Keratinocyte (primary cell): ENCODE measurements around the gene TACC2. TPM values are rescaled to one million over a fixed set of nuclear protein-coding genes. Genes with fewer than 3 reads are reported as not detected.

Source experiments
- DNase-seq: peaks from one replicate; pipeline ENCODE4 v3.0.0-alpha.2; 2011; ENCODE audit warnings: low read depth, missing footprints, low spot score
- FAIRE-seq: peaks from 2 replicates; lab custom pipeline; 2011; peaks lifted over from hg19 to GRCh38; lab: Jason Lieb, UNC
- H2AFZ ChIP-seq: 2 replicates; pipeline ENCODE4 v1.6.0; 2012; ENCODE audit warnings: low read length, control low read depth, inconsistent platforms; ENCODE audit not compliant: control insufficient read depth
- H3K27ac ChIP-seq: 2 replicates; pipeline ENCODE4 v1.5.1; 2011; ENCODE audit warnings: low read length; ENCODE audit not compliant: control insufficient read depth, insufficient read depth
- H3K27me3 ChIP-seq: 3 replicates; pipeline ENCODE4 v1.6.0; 2011; ENCODE audit warnings: low read length; ENCODE audit not compliant: control insufficient read depth, insufficient read depth; ENCODE audit errors: extremely low read depth
- H3K36me3 ChIP-seq, 2 experiments: 2 replicates in 1 of 2; 3 replicates in 1 of 2; pipeline ENCODE4 v1.5.1; 2011; ENCODE audit warnings: low read length in 2 of 2, mild to moderate bottlenecking in 1 of 2; ENCODE audit not compliant: control insufficient read depth in 2 of 2, insufficient read depth in 2 of 2; ENCODE audit errors: extremely low read depth in 1 of 2
- H3K4me1 ChIP-seq: 3 replicates; pipeline ENCODE4 v1.5.1; 2011; ENCODE audit warnings: low read length; ENCODE audit not compliant: control insufficient read depth, insufficient read depth; ENCODE audit errors: extremely low read depth
- H3K4me2 ChIP-seq: 3 replicates; pipeline ENCODE4 v1.6.0; 2011; ENCODE audit warnings: low read depth, low read length; ENCODE audit not compliant: control insufficient read depth, insufficient read depth; ENCODE audit errors: extremely low read depth
- H3K4me3 ChIP-seq, 3 experiments: fragments of 200-600 bp in 1 of 3; sonication (generic) in 1 of 3; 2 replicates in 2 of 3; 3 replicates in 1 of 3; pipeline ENCODE4 v1.5.1; 2011 to 2016; ENCODE audit warnings: low read length in 3 of 3, mild to moderate bottlenecking in 3 of 3, control low read depth in 2 of 3, inconsistent platforms in 1 of 3, low read depth in 1 of 3, mixed read lengths in 1 of 3, mixed run types in 1 of 3, moderate library complexity in 1 of 3; ENCODE audit not compliant: control insufficient read depth in 2 of 3, insufficient read depth in 2 of 3; ENCODE audit errors: extremely low read depth in 1 of 3
- H3K79me2 ChIP-seq: 2 replicates; pipeline ENCODE4 v1.6.0; 2012; ENCODE audit warnings: low read length; ENCODE audit not compliant: control insufficient read depth, insufficient read depth
- H3K9ac ChIP-seq: 3 replicates; pipeline ENCODE4 v1.6.0; 2011; ENCODE audit warnings: low read length; ENCODE audit not compliant: control insufficient read depth, insufficient read depth; ENCODE audit errors: extremely low read depth
- H3K9me1 ChIP-seq: 3 replicates; pipeline ENCODE4 v1.6.0; 2011; ENCODE audit warnings: low read length; ENCODE audit not compliant: control insufficient read depth, insufficient read depth; ENCODE audit errors: extremely low read depth
- H3K9me3 ChIP-seq: 2 replicates; pipeline ENCODE4 v1.5.1; 2012; ENCODE audit warnings: low read depth, low read length; ENCODE audit not compliant: control insufficient read depth
- H4K20me1 ChIP-seq: 3 replicates; pipeline ENCODE4 v1.6.0; 2011; ENCODE audit warnings: low read length; ENCODE audit not compliant: control insufficient read depth, insufficient read depth; ENCODE audit errors: extremely low read depth
- EZH2 ChIP-seq: IDR thresholded peaks from one replicate; pipeline ENCODE4 v1.6.1; 2012; ENCODE audit warnings: inconsistent platforms, mild to moderate bottlenecking, low read length, moderate library complexity
- dilution Hi-C: fragments of 300-500 bp; cut with MboI; formaldehyde crosslinking; loops from one replicate; pipeline ENCODE4 v1.7.0; 2020; ENCODE audit warnings: low sequenced_read_pairs; ENCODE audit not compliant: extremely low pct_ligation_motif_present
- polyA plus RNA-seq, 5 experiments: library from polyadenylated mRNA; depleted of rRNA in 3 of 5; stranded (reverse) in 3 of 5; stranded (forward) in 1 of 5; unstranded in 1 of 5; fragments of >200 nt; gene quantifications; 1 replicate in 1 of 5; 2 replicates in 3 of 5; 3 replicates in 1 of 5; pipeline versions ENCODE4 v1.2.1 to v1.2.3, GENCODE V29; 2011 to 2012; ENCODE audit warnings: missing spikeins in 2 of 5, low read depth in 1 of 5, low replicate concordance in 1 of 5
- TF ChIP-seq, protein P1 (sequence below), 3 experiments: IDR thresholded peaks in 1 of 3; conservative IDR thresholded peaks in 1 of 3; optimal IDR thresholded peaks in 1 of 3; 2 replicates in 2 of 3; 3 replicates in 1 of 3; pipeline versions ENCODE3 to v1.5.1; 2011; ENCODE audit warnings: low read length in 3 of 3, mild to moderate bottlenecking in 3 of 3, moderate library complexity in 2 of 3, control low read depth in 1 of 3, inconsistent platforms in 1 of 3; ENCODE audit not compliant: insufficient read depth in 2 of 3; ENCODE audit errors: extremely low read depth in 1 of 3

The TACC2 gene
- polyA plus RNA-seq, 1 donor (not counting 4 experiments of a cell fraction or from before 2014, with no cell fraction given) = 12.8 TPM

DNA sequence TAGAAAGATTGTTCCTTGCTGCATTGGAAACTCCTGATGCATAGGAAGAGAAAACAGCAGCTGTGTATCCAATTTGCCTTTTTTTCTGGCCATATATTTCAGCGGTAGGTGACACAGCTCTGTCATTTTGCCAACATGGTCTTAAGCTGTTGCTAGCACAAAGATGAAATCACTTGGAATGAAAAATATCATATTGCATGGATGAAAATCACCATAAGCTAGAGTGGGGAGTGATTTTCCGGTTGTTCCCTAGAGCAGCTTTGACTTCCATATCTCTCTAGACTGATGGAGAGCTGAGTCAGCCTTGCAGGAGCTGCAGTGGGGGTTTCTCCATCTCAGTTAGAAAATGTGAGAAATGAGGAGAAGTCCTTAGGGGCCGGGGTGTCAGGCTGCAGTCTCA lies 243.8 kb downstream of the TACC2 start:
- no peak overlapping the region for H2AFZ ChIP-seq
- no peak for FAIRE-seq
- H3K9ac ChIP-seq = no peak overlapping the region
- DNase-seq = no peak
- TF ChIP-seq, protein P1, sequence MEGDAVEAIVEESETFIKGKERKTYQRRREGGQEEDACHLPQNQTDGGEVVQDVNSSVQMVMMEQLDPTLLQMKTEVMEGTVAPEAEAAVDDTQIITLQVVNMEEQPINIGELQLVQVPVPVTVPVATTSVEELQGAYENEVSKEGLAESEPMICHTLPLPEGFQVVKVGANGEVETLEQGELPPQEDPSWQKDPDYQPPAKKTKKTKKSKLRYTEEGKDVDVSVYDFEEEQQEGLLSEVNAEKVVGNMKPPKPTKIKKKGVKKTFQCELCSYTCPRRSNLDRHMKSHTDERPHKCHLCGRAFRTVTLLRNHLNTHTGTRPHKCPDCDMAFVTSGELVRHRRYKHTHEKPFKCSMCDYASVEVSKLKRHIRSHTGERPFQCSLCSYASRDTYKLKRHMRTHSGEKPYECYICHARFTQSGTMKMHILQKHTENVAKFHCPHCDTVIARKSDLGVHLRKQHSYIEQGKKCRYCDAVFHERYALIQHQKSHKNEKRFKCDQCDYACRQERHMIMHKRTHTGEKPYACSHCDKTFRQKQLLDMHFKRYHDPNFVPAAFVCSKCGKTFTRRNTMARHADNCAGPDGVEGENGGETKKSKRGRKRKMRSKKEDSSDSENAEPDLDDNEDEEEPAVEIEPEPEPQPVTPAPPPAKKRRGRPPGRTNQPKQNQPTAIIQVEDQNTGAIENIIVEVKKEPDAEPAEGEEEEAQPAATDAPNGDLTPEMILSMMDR (optimal IDR thresholded peaks at IDR 0.05 in 1 of 3, IDR thresholded peaks at IDR 0.05 in 1 of 3, conservative IDR thresholded peaks at IDR 0.05 in 1 of 3; ENCODE audit: extremely low read depth in 1 of 3, insufficient read depth in 2 of 3, low read length in 3 of 3) = no peak
- TF ChIP-seq EZH2 = no peak
- H3K79me2 ChIP-seq = no peaks in the 10 kb centered on the region
- dilution Hi-C loops = no loop called here
- peaks cover 5 to 17% of the 10 kb centered on the region in 2 experiments for H3K36me3 ChIP-seq
- H3K9me1 ChIP-seq = no peaks in the 10 kb centered on the region
- no peak overlapping the region for H3K27ac ChIP-seq
- H3K27me3 ChIP-seq = no peaks in the 10 kb centered on the region
- H4K20me1 ChIP-seq = no peaks in the 10 kb centered on the region
- no peaks in the 10 kb centered on the region for H3K9me3 ChIP-seq
- H3K4me3 ChIP-seq = no peak overlapping the region
- no peak overlapping the region for H3K4me2 ChIP-seq
- no peaks in the 10 kb centered on the region for H3K4me1 ChIP-seq

DNA sequence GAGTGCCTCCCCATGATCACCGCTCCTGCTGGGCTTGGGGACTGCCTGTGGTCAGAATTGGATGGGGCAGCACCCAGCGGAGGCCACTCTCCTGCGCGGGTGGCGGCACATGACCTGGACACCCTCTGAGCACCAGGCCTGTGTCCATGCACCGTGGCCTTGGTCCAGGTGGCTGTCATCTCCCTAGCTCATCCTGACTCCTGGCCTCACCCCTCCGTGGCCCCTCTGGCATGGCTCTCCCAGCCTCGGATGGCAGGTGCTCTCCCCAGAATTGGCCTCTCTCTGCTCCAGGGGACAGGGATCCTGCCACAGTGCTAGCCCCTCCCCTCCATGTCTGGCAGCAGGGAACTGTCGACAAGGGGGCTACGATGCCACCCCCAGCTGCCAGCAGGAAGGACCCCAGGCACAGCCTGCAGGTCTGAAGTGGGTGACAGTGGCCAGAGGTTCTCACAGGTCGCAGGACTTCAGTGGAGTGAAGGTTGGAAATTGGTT lies 244.9 kb downstream of the TACC2 start:
- no peak overlapping the region for H3K4me2 ChIP-seq
- no peak for TF ChIP-seq EZH2
- TF ChIP-seq, protein P1 (optimal IDR thresholded peaks at IDR 0.05 in 1 of 3, IDR thresholded peaks at IDR 0.05 in 1 of 3, conservative IDR thresholded peaks at IDR 0.05 in 1 of 3; ENCODE audit: extremely low read depth in 1 of 3, insufficient read depth in 2 of 3, low read length in 3 of 3) = no peak
- H3K27ac ChIP-seq = no peak overlapping the region
- H3K9me1 ChIP-seq = no peaks in the 10 kb centered on the region
- no peak for FAIRE-seq
- dilution Hi-C loops = no loop called here
- DNase-seq = no peak
- H3K9me3 ChIP-seq = no peaks in the 10 kb centered on the region
- no peaks in the 10 kb centered on the region for H3K79me2 ChIP-seq
- no peak overlapping the region for H2AFZ ChIP-seq
- no peak overlapping the region for H3K4me3 ChIP-seq
- H3K9ac ChIP-seq = no peak overlapping the region
- H4K20me1 ChIP-seq = no peaks in the 10 kb centered on the region
- H3K36me3 ChIP-seq = peaks cover 5 to 10% of the 10 kb centered on the region in 2 experiments
- H3K27me3 ChIP-seq = no peaks in the 10 kb centered on the region
- H3K4me1 ChIP-seq = no peaks in the 10 kb centered on the region
